ENCODE results near the gene GNGT2.

DNA sequence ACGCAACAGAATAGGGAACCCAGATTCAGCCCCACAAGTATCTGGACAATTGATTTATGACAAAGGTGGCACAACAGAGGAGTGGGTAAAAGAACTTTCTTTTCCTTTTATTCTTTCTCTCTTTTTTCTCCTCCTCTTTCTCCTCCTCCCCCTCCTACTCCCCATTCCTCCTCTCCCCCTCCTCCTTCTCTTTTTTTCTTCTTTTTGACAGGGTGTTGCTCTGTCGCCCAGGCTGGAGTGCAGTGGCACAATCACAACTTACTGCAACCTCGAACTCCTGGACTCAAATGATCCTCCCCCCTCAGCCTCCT lies 16.1 kb downstream of the GNGT2 start:
- TF ChIP-seq, protein P1, sequence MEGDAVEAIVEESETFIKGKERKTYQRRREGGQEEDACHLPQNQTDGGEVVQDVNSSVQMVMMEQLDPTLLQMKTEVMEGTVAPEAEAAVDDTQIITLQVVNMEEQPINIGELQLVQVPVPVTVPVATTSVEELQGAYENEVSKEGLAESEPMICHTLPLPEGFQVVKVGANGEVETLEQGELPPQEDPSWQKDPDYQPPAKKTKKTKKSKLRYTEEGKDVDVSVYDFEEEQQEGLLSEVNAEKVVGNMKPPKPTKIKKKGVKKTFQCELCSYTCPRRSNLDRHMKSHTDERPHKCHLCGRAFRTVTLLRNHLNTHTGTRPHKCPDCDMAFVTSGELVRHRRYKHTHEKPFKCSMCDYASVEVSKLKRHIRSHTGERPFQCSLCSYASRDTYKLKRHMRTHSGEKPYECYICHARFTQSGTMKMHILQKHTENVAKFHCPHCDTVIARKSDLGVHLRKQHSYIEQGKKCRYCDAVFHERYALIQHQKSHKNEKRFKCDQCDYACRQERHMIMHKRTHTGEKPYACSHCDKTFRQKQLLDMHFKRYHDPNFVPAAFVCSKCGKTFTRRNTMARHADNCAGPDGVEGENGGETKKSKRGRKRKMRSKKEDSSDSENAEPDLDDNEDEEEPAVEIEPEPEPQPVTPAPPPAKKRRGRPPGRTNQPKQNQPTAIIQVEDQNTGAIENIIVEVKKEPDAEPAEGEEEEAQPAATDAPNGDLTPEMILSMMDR (IDR thresholded peaks at IDR 0.05): no peak
- TF ChIP-seq ZFX (IDR thresholded peaks at IDR 0.05; ENCODE audit: borderline replicate concordance): no peak

Measured in 22Rv1 (cell line).